HEK293 (cell line): Measurements from ENCODE around the gene PRLR.
A peak's percentile ranks its signal among the peaks of the same experiment; 100 is the strongest.

Experiments used
- CTCF ChIA-PET: fragments of 350-600 bp; formaldehyde crosslinking; extraction: SDS; loops from one replicate; lab custom pipeline; 2021; ENCODE audit warnings: antibody characterized with exemption; lab: Yijun Ruan, JAX
- POLR2A ChIA-PET: fragments of 300-600 bp; formaldehyde crosslinking; extraction: SDS; loops from one replicate; lab custom pipeline; 2020; ENCODE audit warnings: antibody characterized with exemption, inconsistent platforms; lab: Yijun Ruan, JAX
- H3K27ac ChIP-seq: fragments of 200-500 bp; sonication (Bioruptor generic); 2 replicates; pipeline ENCODE4 v1.5.1; 2014; ENCODE audit warnings: low read depth, low read length, control low read depth, inconsistent platforms; ENCODE audit errors: extremely low read depth
- H3K36me3 ChIP-seq, 2 experiments: fragments of 200-500 bp in 1 of 2; sonication (Bioruptor generic) in 1 of 2; 1 replicate in 1 of 2; 2 replicates in 1 of 2; pipeline ENCODE4 v1.5.1; 2014 to 2017; ENCODE audit warnings: inconsistent platforms in 2 of 2, low read length in 2 of 2; ENCODE audit not compliant: control insufficient read depth in 2 of 2, insufficient read depth in 1 of 2
- H3K4me1 ChIP-seq: fragments of 200-500 bp; sonication (Bioruptor generic); 2 replicates; pipeline ENCODE4 v1.5.1; 2014; ENCODE audit warnings: mild to moderate bottlenecking, low read length, inconsistent platforms; ENCODE audit not compliant: control insufficient read depth, insufficient read depth
- H3K4me3 ChIP-seq: 2 replicates; pipeline ENCODE4 v1.5.1; 2011; ENCODE audit warnings: low read depth, mild to moderate bottlenecking, control low read depth, low read length, moderate library complexity
- H3K9me3 ChIP-seq: fragments of 200-500 bp; sonication (Bioruptor generic); 2 replicates; pipeline ENCODE4 v1.5.1; 2014; ENCODE audit warnings: low read depth, low read length, inconsistent platforms; ENCODE audit not compliant: control insufficient read depth, insufficient read depth
- GLI2 ChIP-seq: fragments of 450-650 bp; formaldehyde crosslinking; IDR thresholded peaks from 2 replicates; pipeline ENCODE4; 2017; ENCODE audit warnings: missing biosample characterization, missing genetic modification characterization, low read depth, borderline replicate concordance
- MEIS1 ChIP-seq: sonication (generic); formaldehyde crosslinking; IDR thresholded peaks from 2 replicates; pipeline ENCODE4 v1.8.1; 2022; ENCODE audit warnings: missing genetic modification reagents, mild to moderate bottlenecking, borderline replicate concordance
- YY2 ChIP-seq: fragments of 450-650 bp; formaldehyde crosslinking; IDR thresholded peaks from 2 replicates; pipeline ENCODE4 v1.5.1; 2016; ENCODE audit warnings: missing biosample characterization, missing genetic modification characterization
- ZBTB21 ChIP-seq: fragments of 450-650 bp; formaldehyde crosslinking; IDR thresholded peaks from 2 replicates; pipeline ENCODE4 v1.5.1; 2017; ENCODE audit warnings: missing biosample characterization, missing genetic modification characterization
- ZFHX2 ChIP-seq: fragments of 450-650 bp; formaldehyde crosslinking; conservative IDR thresholded peaks from 2 replicates; pipeline ENCODE4 v1.5.1; 2016; ENCODE audit warnings: missing biosample characterization, missing genetic modification characterization
- ZFP41 ChIP-seq: fragments of 450-650 bp; formaldehyde crosslinking; IDR thresholded peaks from 2 replicates; pipeline ENCODE4 v1.5.1; 2016; ENCODE audit warnings: missing biosample characterization, missing genetic modification characterization, borderline replicate concordance
- ZNF133 ChIP-seq: fragments of 450-650 bp; formaldehyde crosslinking; IDR thresholded peaks from 2 replicates; pipeline ENCODE4 v1.5.1; 2016; ENCODE audit warnings: missing biosample characterization, missing genetic modification characterization
- ZNF175 ChIP-seq: fragments of 450-650 bp; formaldehyde crosslinking; IDR thresholded peaks from 2 replicates; pipeline ENCODE4 v1.5.1; 2016; ENCODE audit warnings: missing biosample characterization, missing genetic modification characterization
- ZNF37A ChIP-seq: fragments of 450-650 bp; IDR thresholded peaks from 2 replicates; pipeline ENCODE4 v1.5.1; 2018; ENCODE audit warnings: missing biosample characterization, missing genetic modification characterization
- ZNF423 ChIP-seq: fragments of 450-650 bp; formaldehyde crosslinking; IDR thresholded peaks from 2 replicates; pipeline ENCODE4 v1.5.1; 2016; ENCODE audit warnings: missing biosample characterization, missing genetic modification characterization
- ZNF561 ChIP-seq: fragments of 450-650 bp; IDR thresholded peaks from 2 replicates; pipeline ENCODE4 v1.5.1; 2018; ENCODE audit warnings: missing biosample characterization, missing genetic modification characterization, borderline replicate concordance
- ZNF596 ChIP-seq: fragments of 450-650 bp; IDR thresholded peaks from 2 replicates; pipeline ENCODE4 v1.5.0; 2018; ENCODE audit warnings: missing biosample characterization, mild to moderate bottlenecking, missing genetic modification characterization, moderate library complexity
- ZNF623 ChIP-seq: fragments of 450-650 bp; formaldehyde crosslinking; IDR thresholded peaks from 2 replicates; pipeline ENCODE4 v1.5.1; 2016; ENCODE audit warnings: missing biosample characterization, missing genetic modification characterization
- ZNF768 ChIP-seq: fragments of 450-650 bp; formaldehyde crosslinking; IDR thresholded peaks from 2 replicates; pipeline ENCODE4 v1.5.1; 2018; ENCODE audit warnings: missing biosample characterization, mild to moderate bottlenecking, missing genetic modification characterization
- ZNF777 ChIP-seq: fragments of 450-650 bp; formaldehyde crosslinking; IDR thresholded peaks from 2 replicates; pipeline ENCODE4 v1.5.1; 2017; ENCODE audit warnings: missing biosample characterization, missing genetic modification characterization, borderline replicate concordance
- ZNF791 ChIP-seq: fragments of 450-650 bp; formaldehyde crosslinking; IDR thresholded peaks from 2 replicates; pipeline ENCODE4 v1.5.1; 2016; ENCODE audit warnings: missing biosample characterization, missing genetic modification characterization
- ZNF843 ChIP-seq: fragments of 450-650 bp; formaldehyde crosslinking; IDR thresholded peaks from 2 replicates; pipeline ENCODE4 v1.5.1; 2016; ENCODE audit warnings: missing biosample characterization, missing genetic modification characterization
- TF ChIP-seq, protein P1 (sequence below): fragments of 450-650 bp; formaldehyde crosslinking; IDR thresholded peaks from 2 replicates; pipeline ENCODE4 v1.5.1; 2017; ENCODE audit warnings: missing biosample characterization, missing genetic modification characterization
- TF ChIP-seq, protein P2 (sequence below): fragments of 450-650 bp; formaldehyde crosslinking; IDR thresholded peaks from 2 replicates; pipeline ENCODE4 v1.5.1; 2016; ENCODE audit warnings: missing biosample characterization, missing genetic modification characterization
- TF ChIP-seq, protein P3 (sequence below): fragments of 450-650 bp; formaldehyde crosslinking; optimal IDR thresholded peaks from 2 replicates; pipeline ENCODE3; 2016; ENCODE audit warnings: missing biosample characterization, mild to moderate bottlenecking, missing genetic modification characterization
- TF ChIP-seq, protein P4 (sequence below): fragments of 450-650 bp; formaldehyde crosslinking; IDR thresholded peaks from 2 replicates; pipeline ENCODE4 v1.5.1; 2016; ENCODE audit warnings: missing biosample characterization, missing genetic modification characterization
- TF ChIP-seq, protein P5 (sequence below): fragments of 450-650 bp; formaldehyde crosslinking; IDR thresholded peaks from 2 replicates; pipeline ENCODE4 v1.5.1; 2016; ENCODE audit warnings: missing biosample characterization, missing genetic modification characterization
- TF ChIP-seq, protein P6 (sequence below): fragments of 450-650 bp; formaldehyde crosslinking; IDR thresholded peaks from 2 replicates; pipeline ENCODE4 v1.5.1; 2017; ENCODE audit warnings: missing biosample characterization, missing genetic modification characterization

PRLR gene

DNA sequence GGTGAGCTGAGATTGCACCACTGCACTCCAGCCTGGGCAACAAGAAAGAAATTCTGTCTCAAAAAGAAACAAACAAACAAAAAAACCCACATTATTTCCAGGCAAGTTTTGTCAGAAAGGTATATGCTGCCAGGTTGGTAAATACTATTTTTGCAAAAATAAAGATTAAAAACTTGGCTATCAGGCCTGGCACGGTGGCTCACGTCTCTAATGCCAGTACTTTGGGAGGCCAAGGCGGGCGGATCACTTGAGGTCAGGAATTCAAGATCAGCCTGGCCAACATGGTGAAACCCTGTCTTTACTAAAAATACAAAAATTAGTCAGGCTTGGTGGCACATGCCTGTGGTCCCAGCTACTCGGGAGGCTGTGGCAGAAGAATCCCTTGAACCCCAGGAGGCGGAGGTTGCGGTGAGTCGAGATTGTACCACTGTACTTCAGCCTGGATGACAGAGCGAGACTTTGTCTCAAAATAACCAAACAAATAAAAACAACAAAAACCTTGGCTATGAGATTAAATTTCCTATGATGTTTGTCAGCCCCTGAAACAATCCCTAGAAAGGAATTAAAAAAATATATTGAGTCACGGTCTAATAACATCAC, 205.3 kb downstream of the PRLR start:
- no peaks in the 10 kb centered on the region for H3K9me3 ChIP-seq
- H3K36me3 ChIP-seq: no peaks in the 10 kb centered on the region
- H3K4me1 ChIP-seq: no peaks in the 10 kb centered on the region
- no peak overlapping the region for H3K4me3 ChIP-seq
- TF ChIP-seq ZNF791 (tag by site-specific recombination): no peak
- TF ChIP-seq, protein P1, sequence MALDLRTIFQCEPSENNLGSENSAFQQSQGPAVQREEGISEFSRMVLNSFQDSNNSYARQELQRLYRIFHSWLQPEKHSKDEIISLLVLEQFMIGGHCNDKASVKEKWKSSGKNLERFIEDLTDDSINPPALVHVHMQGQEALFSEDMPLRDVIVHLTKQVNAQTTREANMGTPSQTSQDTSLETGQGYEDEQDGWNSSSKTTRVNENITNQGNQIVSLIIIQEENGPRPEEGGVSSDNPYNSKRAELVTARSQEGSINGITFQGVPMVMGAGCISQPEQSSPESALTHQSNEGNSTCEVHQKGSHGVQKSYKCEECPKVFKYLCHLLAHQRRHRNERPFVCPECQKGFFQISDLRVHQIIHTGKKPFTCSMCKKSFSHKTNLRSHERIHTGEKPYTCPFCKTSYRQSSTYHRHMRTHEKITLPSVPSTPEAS (tag by site-specific recombination): no peak
- no peak for TF ChIP-seq YY2 (tag by site-specific recombination)
- no peak for TF ChIP-seq ZNF175 (tag by site-specific recombination)
- TF ChIP-seq, protein P2, sequence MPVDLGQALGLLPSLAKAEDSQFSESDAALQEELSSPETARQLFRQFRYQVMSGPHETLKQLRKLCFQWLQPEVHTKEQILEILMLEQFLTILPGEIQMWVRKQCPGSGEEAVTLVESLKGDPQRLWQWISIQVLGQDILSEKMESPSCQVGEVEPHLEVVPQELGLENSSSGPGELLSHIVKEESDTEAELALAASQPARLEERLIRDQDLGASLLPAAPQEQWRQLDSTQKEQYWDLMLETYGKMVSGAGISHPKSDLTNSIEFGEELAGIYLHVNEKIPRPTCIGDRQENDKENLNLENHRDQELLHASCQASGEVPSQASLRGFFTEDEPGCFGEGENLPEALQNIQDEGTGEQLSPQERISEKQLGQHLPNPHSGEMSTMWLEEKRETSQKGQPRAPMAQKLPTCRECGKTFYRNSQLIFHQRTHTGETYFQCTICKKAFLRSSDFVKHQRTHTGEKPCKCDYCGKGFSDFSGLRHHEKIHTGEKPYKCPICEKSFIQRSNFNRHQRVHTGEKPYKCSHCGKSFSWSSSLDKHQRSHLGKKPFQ: no peak
- TF ChIP-seq, protein P3, sequence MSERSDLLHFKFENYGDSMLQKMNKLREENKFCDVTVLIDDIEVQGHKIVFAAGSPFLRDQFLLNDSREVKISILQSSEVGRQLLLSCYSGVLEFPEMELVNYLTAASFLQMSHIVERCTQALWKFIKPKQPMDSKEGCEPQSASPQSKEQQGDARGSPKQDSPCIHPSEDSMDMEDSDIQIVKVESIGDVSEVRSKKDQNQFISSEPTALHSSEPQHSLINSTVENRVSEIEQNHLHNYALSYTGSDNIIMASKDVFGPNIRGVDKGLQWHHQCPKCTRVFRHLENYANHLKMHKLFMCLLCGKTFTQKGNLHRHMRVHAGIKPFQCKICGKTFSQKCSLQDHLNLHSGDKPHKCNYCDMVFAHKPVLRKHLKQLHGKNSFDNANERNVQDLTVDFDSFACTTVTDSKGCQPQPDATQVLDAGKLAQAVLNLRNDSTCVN (tag by site-specific recombination): no peak
- no peak for TF ChIP-seq ZBTB21
- no peak for TF ChIP-seq ZNF37A (tag by site-specific recombination)
- no peak for TF ChIP-seq ZNF777 (tag by site-specific recombination)
- TF ChIP-seq ZFHX2 (tag by site-specific recombination): no peak
- TF ChIP-seq, all 188 proteins: peak for 0
- ChIA-PET CTCF (interaction anchor here (1.6 to 4.6 kb wide), 2 partner anchors 21 to 22 kb away, joined by 6 to 21 read pairs; no protein-coding TSS in a partner anchor), POLR2A (no interaction called here)
- H3K27ac ChIP-seq: no peak overlapping the region

DNA sequence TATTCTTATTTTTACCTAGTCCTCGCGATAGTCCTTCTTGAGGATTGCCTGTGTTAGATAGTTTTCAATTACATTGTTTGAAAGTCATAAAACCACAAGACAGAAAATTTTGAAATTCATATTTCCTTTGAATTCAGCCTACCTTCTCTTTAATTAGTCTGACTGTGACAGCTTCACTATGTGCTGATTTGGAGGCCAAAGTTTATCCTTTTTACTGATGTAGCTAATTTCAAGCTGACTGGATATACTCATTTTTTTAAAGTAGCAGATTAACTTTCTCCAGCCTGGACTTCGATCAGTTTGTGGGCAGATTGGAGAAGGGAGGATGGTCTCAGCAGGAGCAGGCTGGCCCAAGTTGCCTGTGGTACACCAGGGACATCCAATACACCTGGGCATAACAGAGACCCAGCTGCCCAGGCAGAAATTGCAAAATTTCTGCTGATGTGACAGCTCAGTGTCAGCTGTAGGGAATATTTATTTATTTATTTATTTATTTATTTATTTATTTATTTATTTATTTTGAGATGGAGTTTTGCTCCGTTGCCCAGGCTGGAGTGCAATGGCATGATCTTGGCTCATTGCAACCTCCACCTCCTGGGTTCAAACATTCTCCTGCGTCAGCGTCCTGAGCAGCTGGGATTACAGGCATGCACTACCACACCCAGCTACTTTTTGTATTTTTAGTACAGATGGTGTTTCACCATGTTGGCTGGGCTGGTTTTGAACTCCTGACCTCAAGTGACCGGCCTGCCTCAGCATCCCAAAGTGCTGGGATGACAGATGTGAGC, 206.7 kb downstream of the PRLR start:
- H3K4me3 ChIP-seq: no peak overlapping the region
- ChIA-PET CTCF (interaction anchor here (1.6 kb wide), 1 partner anchor 20 kb away, joined by 6 read pairs; no protein-coding TSS in a partner anchor), POLR2A (no interaction called here)
- H3K9me3 ChIP-seq: no peaks in the 10 kb centered on the region
- no peaks in the 10 kb centered on the region for H3K36me3 ChIP-seq
- no peaks in the 10 kb centered on the region for H3K4me1 ChIP-seq
- no peak overlapping the region for H3K27ac ChIP-seq
- TF ChIP-seq, protein P4, sequence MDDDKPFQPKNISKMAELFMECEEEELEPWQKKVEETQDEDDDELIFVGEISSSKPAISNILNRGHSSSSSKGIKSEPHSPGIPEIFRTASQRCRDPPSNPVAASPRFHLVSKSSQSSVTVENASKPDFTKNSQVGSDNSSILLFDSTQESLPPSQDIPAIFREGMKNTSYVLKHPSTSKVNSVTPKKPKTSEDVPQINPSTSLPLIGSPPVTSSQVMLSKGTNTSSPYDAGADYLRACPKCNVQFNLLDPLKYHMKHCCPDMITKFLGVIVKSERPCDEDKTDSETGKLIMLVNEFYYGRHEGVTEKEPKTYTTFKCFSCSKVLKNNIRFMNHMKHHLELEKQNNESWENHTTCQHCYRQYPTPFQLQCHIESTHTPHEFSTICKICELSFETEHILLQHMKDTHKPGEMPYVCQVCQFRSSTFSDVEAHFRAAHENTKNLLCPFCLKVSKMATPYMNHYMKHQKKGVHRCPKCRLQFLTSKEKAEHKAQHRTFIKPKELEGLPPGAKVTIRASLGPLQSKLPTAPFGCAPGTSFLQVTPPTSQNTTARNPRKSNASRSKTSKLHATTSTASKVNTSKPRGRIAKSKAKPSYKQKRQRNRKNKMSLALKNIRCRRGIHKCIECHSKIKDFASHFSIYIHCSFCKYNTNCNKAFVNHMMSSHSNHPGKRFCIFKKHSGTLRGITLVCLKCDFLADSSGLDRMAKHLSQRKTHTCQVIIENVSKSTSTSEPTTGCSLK (tag by site-specific recombination): no peak
- TF ChIP-seq ZNF561 (tag by site-specific recombination) (no peak), ZNF133 (no peak), GLI2 (tag by site-specific recombination) (peak; percentile 26; the same call in 1 of the 2 replicates), ZNF596 (no peak), ZNF423 (no peak), MEIS1 (CRISPR knock-in tag) (no peak), ZNF843 (no peak), ZNF623 (tag by site-specific recombination) (peak; percentile 46), ZNF768 (tag by site-specific recombination) (no peak), ZFP41 (tag by site-specific recombination) (no peak), ZBTB21 (0 out of 2 replicates have a peak, but pooled peaks have one; percentile 14)
- TF ChIP-seq, protein P5, sequence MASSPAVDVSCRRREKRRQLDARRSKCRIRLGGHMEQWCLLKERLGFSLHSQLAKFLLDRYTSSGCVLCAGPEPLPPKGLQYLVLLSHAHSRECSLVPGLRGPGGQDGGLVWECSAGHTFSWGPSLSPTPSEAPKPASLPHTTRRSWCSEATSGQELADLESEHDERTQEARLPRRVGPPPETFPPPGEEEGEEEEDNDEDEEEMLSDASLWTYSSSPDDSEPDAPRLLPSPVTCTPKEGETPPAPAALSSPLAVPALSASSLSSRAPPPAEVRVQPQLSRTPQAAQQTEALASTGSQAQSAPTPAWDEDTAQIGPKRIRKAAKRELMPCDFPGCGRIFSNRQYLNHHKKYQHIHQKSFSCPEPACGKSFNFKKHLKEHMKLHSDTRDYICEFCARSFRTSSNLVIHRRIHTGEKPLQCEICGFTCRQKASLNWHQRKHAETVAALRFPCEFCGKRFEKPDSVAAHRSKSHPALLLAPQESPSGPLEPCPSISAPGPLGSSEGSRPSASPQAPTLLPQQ (tag by site-specific recombination): no peak
- TF ChIP-seq, protein P6, sequence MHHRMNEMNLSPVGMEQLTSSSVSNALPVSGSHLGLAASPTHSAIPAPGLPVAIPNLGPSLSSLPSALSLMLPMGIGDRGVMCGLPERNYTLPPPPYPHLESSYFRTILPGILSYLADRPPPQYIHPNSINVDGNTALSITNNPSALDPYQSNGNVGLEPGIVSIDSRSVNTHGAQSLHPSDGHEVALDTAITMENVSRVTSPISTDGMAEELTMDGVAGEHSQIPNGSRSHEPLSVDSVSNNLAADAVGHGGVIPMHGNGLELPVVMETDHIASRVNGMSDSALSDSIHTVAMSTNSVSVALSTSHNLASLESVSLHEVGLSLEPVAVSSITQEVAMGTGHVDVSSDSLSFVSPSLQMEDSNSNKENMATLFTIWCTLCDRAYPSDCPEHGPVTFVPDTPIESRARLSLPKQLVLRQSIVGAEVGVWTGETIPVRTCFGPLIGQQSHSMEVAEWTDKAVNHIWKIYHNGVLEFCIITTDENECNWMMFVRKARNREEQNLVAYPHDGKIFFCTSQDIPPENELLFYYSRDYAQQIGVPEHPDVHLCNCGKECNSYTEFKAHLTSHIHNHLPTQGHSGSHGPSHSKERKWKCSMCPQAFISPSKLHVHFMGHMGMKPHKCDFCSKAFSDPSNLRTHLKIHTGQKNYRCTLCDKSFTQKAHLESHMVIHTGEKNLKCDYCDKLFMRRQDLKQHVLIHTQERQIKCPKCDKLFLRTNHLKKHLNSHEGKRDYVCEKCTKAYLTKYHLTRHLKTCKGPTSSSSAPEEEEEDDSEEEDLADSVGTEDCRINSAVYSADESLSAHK (tag by site-specific recombination): no peak
